GM12878 (cell line): ENCODE data around the gene ARF5. TPM values are rescaled to one million over a fixed set of nuclear protein-coding genes. Genes with fewer than 3 reads are reported as not detected.

ENCODE experiments used
- ATAC-seq: fragments of 200-7000 bp; cut with Tn5 transposase; 3 replicates; pipeline ENCODE4 v1.9.1; 2020; ENCODE audit warnings: mild to moderate bottlenecking, moderate library complexity
- BruUV-seq: library from RNA; stranded (reverse); fragments of 400-500 nt; replicated peaks from 2 replicates; lab custom pipeline; 2021; lab: Mats Ljungman, UMichigan
- CTCF ChIA-PET: fragments of 300-600 bp; sonication (Branson Sonifier 250); formaldehyde crosslinking; extraction: SDS; loops from one replicate; lab custom pipeline; 2021; ENCODE audit warnings: inconsistent platforms; lab: Yijun Ruan, JAX
- POLR2A ChIA-PET: fragments of 350-600 bp; formaldehyde crosslinking; extraction: SDS; loops from one replicate; lab custom pipeline; 2021; ENCODE audit warnings: inconsistent platforms; lab: Charles Lee
- RAD21 ChIA-PET: fragments of 300-600 bp; sonication (Branson Sonifier 250); formaldehyde crosslinking; loops from one replicate; lab custom pipeline; 2023; ENCODE audit warnings: antibody characterized with exemption; ENCODE audit not compliant: unreplicated experiment; lab: Charles Lee
- SMC1A ChIA-PET: fragments of 300-600 bp; sonication (Branson Sonifier 250); formaldehyde crosslinking; loops from one replicate; lab custom pipeline; 2023; ENCODE audit not compliant: unreplicated experiment, uncharacterized antibody; lab: Charles Lee
- DNase-seq: peaks from one replicate; pipeline ENCODE4 v3.0.0-alpha.2; 2011; ENCODE audit warnings: low read depth, low spot score
- FAIRE-seq: peaks from 3 replicates; lab custom pipeline; 2011; peaks lifted over from hg19 to GRCh38; lab: Jason Lieb, UNC
- H2AFZ ChIP-seq: 2 replicates; pipeline ENCODE4 v1.6.0; 2011; ENCODE audit warnings: low read depth, low read length, control low read depth; ENCODE audit not compliant: control insufficient read depth
- H3K27ac ChIP-seq: 2 replicates; pipeline ENCODE4 v1.5.1; 2011; ENCODE audit warnings: control low read depth; ENCODE audit not compliant: control insufficient read depth, insufficient read depth
- H3K27me3 ChIP-seq, 2 experiments: replicated peaks in 1 of 2; 2 replicates each; pipeline versions ENCODE4 v1.6.0 to v1.6.1; 2011; ENCODE audit warnings: low read length in 1 of 2; ENCODE audit not compliant: control insufficient read depth in 2 of 2, insufficient read depth in 2 of 2
- H3K36me3 ChIP-seq, 2 experiments: 2 replicates each; pipeline ENCODE4 v1.5.1; 2011; ENCODE audit warnings: low read length in 1 of 2; ENCODE audit not compliant: control insufficient read depth in 2 of 2, insufficient read depth in 2 of 2
- H3K4me1 ChIP-seq: 2 replicates; pipeline ENCODE4 v1.6.1; 2011; ENCODE audit warnings: mild to moderate bottlenecking, low read length, moderate library complexity, mixed read lengths; ENCODE audit not compliant: control insufficient read depth, insufficient read depth
- H3K4me2 ChIP-seq: 2 replicates; pipeline ENCODE4 v1.6.0; 2011; ENCODE audit warnings: control low read depth; ENCODE audit not compliant: control insufficient read depth, insufficient read depth
- H3K4me3 ChIP-seq: fragments of 200-600 bp; sonication (generic); 2 replicates; pipeline ENCODE4 v1.5.1; 2016
- H3K79me2 ChIP-seq: 2 replicates; pipeline ENCODE4 v1.6.0; 2011; ENCODE audit warnings: low read length; ENCODE audit not compliant: control insufficient read depth, insufficient read depth
- H3K9ac ChIP-seq: 2 replicates; pipeline ENCODE4 v1.8.0; 2011; ENCODE audit warnings: low read length, control low read depth, mixed read lengths; ENCODE audit not compliant: control insufficient read depth, insufficient read depth
- H3K9me3 ChIP-seq: replicated peaks from 3 replicates; pipeline ENCODE4 v1.5.1; 2011; ENCODE audit warnings: mild to moderate bottlenecking, low read length; ENCODE audit not compliant: control insufficient read depth, insufficient read depth
- H4K20me1 ChIP-seq: 2 replicates; pipeline ENCODE4 v1.6.0; 2011; ENCODE audit not compliant: control insufficient read depth, insufficient read depth
- ATF7 ChIP-seq: fragments of 450-650 bp; IDR thresholded peaks from 2 replicates; pipeline ENCODE4 v1.6.1; 2016; ENCODE audit warnings: low read depth, mild to moderate bottlenecking
- CBX5 ChIP-seq: sonication (generic); IDR thresholded peaks from 2 replicates; pipeline ENCODE4 v1.6.1; 2016; ENCODE audit warnings: low read depth, moderate library complexity, mild to moderate bottlenecking, inconsistent platforms
- CHD2 ChIP-seq: IDR thresholded peaks from 2 replicates; pipeline ENCODE4 v1.6.1; 2011; ENCODE audit warnings: low read depth, low read length, improper control_type of control experiment, borderline replicate concordance
- ETV6 ChIP-seq, 2 experiments: fragments of 450-650 bp in 1 of 2; IDR thresholded peaks in 1 of 2; conservative IDR thresholded peaks in 1 of 2; 2 replicates each; pipeline ENCODE4 v1.6.1; 2014; ENCODE audit warnings: antibody characterized with exemption in 1 of 2, borderline replicate concordance in 1 of 2, low read depth in 1 of 2, mild to moderate bottlenecking in 1 of 2, moderate library complexity in 1 of 2
- IKZF2 ChIP-seq, 2 experiments: fragments of 450-650 bp; IDR thresholded peaks; 2 replicates each; pipeline ENCODE4 v1.6.1; 2017; ENCODE audit warnings: mild to moderate bottlenecking in 2 of 2, moderate library complexity in 2 of 2
- NR2C2 ChIP-seq: IDR thresholded peaks from 2 replicates; pipeline ENCODE4 v1.6.1; 2011; ENCODE audit warnings: borderline replicate concordance, low read depth; ENCODE audit not compliant: control insufficient read depth, insufficient read length
- PRDM15 ChIP-seq: fragments of 450-650 bp; formaldehyde crosslinking; IDR thresholded peaks from 2 replicates; pipeline ENCODE4 v1.4.0; 2020; ENCODE audit warnings: mild to moderate bottlenecking, moderate library complexity
- RUNX3 ChIP-seq: IDR thresholded peaks from 2 replicates; pipeline ENCODE4 v1.6.1; 2012; ENCODE audit warnings: low read length, inconsistent platforms
- SIX5 ChIP-seq: IDR thresholded peaks from 2 replicates; pipeline ENCODE4 v1.6.1; 2011; ENCODE audit warnings: mild to moderate bottlenecking, low read depth, low read length, moderate library complexity; ENCODE audit not compliant: severe bottlenecking
- ZBTB33 ChIP-seq: fragments of 450-650 bp; IDR thresholded peaks from 2 replicates; pipeline ENCODE4 v1.6.1; 2017; ENCODE audit warnings: mild to moderate bottlenecking
- WGBS: methylation state at CpG from one replicate; pipeline ENCODE4 v1.1.6; 2016; ENCODE audit warnings: low lambda C conversion rate; ENCODE audit not compliant: insufficient replicate concordance, insufficient coverage; ENCODE audit errors: missing lambda C conversion rate; 5-methylcytosine and 5-hydroxymethylcytosine counted together
- in situ Hi-C: fragments of 300-500 bp; cut with MboI; formaldehyde crosslinking; loops from 9 replicates; pipeline ENCODE4 v1.14.3; 2018; ENCODE audit warnings: mixed read lengths
- intact Hi-C: fragments of 100-400 bp; cut with micrococcal nuclease; formaldehyde crosslinking; loops from one replicate; pipeline ENCODE4 v1.14.2; 2022; ENCODE audit not compliant: unreplicated experiment
- polyA plus RNA-seq, 11 experiments: library from polyadenylated mRNA; depleted of rRNA in 4 of 11; unstranded in 6 of 11; stranded (reverse) in 5 of 11; fragments of >200 nt; fragmentation: Nextera tagmentation in 4 of 11; fragmentation: Illumina TruSeq in 1 of 11; extraction: Ambion mirVana in 4 of 11; extraction: Trizol in 1 of 11; gene quantifications; 1 replicate in 1 of 11; 2 replicates in 10 of 11; pipeline versions ENCODE4 v1.2.1 to v1.2.3, GENCODE V29; 2011 to 2016; ENCODE audit warnings: inconsistent platforms in 2 of 11, missing spikeins in 2 of 11, low read depth in 1 of 11
- total RNA-seq, 4 experiments: library from RNA; depleted of rRNA in 3 of 4; stranded (reverse); fragments of >200 nt in 3 of 4; fragmentation: Illumina TruSeq in 1 of 4; extraction: Trizol in 1 of 4; gene quantifications; 2 replicates each; pipeline versions ENCODE4 v1.2.1 to v1.2.3, GENCODE V29; 2013 to 2021

ARF5 gene
- total and polyA plus RNA-seq, 10 of the 15 experiments (the other 5 are each of a cell fraction or from before 2014, with no cell fraction given) = 11.0 to 210 (median 131) TPM

GRCh38 chr7:127616724-127617123, 28.5 kb downstream of the ARF5 start:
- Histone ChIP-seq H3K9ac (no peak overlapping the region), H2AFZ (no peak overlapping the region), H3K27ac (no peak overlapping the region), H4K20me1 (no peaks in the 10 kb centered on the region), H3K4me2 (no peak overlapping the region), H3K4me3 (no peak overlapping the region), H3K27me3 (no peaks in the 10 kb centered on the region; a peak in 2 of 4 replicates), H3K9me3 (no peaks in the 10 kb centered on the region), H3K79me2 (no peaks in the 10 kb centered on the region), H3K36me3 (no peaks in the 10 kb centered on the region), H3K4me1 (no peaks in the 10 kb centered on the region; the same call in 1 of the 2 replicates)
- BruUV-seq = no TSS peak
- ChIA-PET RAD21 (no interaction called here), CTCF (no interaction called here), SMC1A (interaction anchor here (1.0 kb wide), 1 partner anchor 159 kb away, joined by 4 read pairs; no protein-coding TSS in a partner anchor), POLR2A (interaction anchor here (1.0 to 1.6 kb wide), 2 partner anchors 23 to 30 kb away, joined by 3 to 5 read pairs; partner anchors contain the start of gene FSCN3)
- intact Hi-C loops = no loop called here
- in situ Hi-C loops = no loop called here
- no peak for FAIRE-seq
- DNase-seq = no peak
- WGBS = 43% methylated on average over 5 of the region's 5 CpGs
- no peak for ATAC-seq
- no peak for TF ChIP-seq CHD2
- TF ChIP-seq CBX5 = no peak
- no peak for TF ChIP-seq SIX5

GRCh38 chr7:127618042-127618441, 29.8 kb downstream of the ARF5 start, which contains the start of gene PAX4:
PAX4 (minus strand) TSS chr7:127618142; CDS start chr7:127615928, 2,214 bp downstream.
- Histone ChIP-seq H2AFZ (no peak within 1 kb of the TSS), H3K4me2 (no peak within 1 kb of the TSS), H3K27ac (no peak within 1 kb of the TSS), H4K20me1 (no peaks in the 10 kb centered on the region), H3K9me3 (no peaks in the 10 kb centered on the region), H3K9ac (no peak within 1 kb of the TSS), H3K4me1 (no peaks in the 10 kb centered on the region; the same call in 1 of the 2 replicates), H3K79me2 (no peaks in the 10 kb centered on the region), H3K4me3 (no peak within 1 kb of the TSS), H3K27me3 (no peaks in the 10 kb centered on the region; a peak in 2 of 4 replicates), H3K36me3 (no peaks in the 10 kb centered on the region)
- in situ Hi-C loops (no loop called here), intact Hi-C loops (no loop called here)
- FAIRE-seq (no peak), DNase-seq (no peak), ATAC-seq (no peak)
- SMC1A ChIA-PET = interaction anchor here (1.2 kb wide), 1 partner anchor 11 kb away, joined by 4 read pairs; no protein-coding TSS in a partner anchor
- POLR2A ChIA-PET = interaction anchor here (1.6 kb wide), 1 partner anchor 32 kb away, joined by 5 read pairs; no protein-coding TSS in a partner anchor
- no TSS peak for BruUV-seq
- CTCF ChIA-PET = no interaction called here
- RAD21 ChIA-PET = no interaction called here
- WGBS = 44% methylated on average over 2 of the region's 2 CpGs
- TF ChIP-seq ETV6 (conservative IDR thresholded peaks at IDR 0.05 in 1 of 2, IDR thresholded peaks at IDR 0.05 in 1 of 2; ENCODE audit: borderline replicate concordance in 1 of 2, low read depth in 1 of 2) (no peak), ATF7 (no peak), NR2C2 (no peak), RUNX3 (no peak), CBX5 (no peak), ZBTB33 (no peak), PRDM15 (CRISPR knock-in tag) (no peak), IKZF2 (IDR thresholded peaks at IDR 0.05) (no peak)
